Chondrocyte (in vitro differentiated cells): ENCODE measurements around the gene RPL19. TPM values are rescaled to one million over a fixed set of nuclear protein-coding genes. Genes with fewer than 3 reads are reported as not detected.

Experiments
- DNase-seq: peaks from one replicate; pipeline ENCODE4 v3.0.0; 2021; ENCODE audit warnings: mixed read lengths, low spot score
- H3K27ac Mint-ChIP-seq: one replicate; pipeline ENCODE4 v1.8.0; 2021; ENCODE audit warnings: mild to moderate bottlenecking, moderate library complexity, mixed read lengths; ENCODE audit not compliant: unreplicated experiment
- H3K27me3 Mint-ChIP-seq: 2 replicates; pipeline ENCODE4 v1.8.0; 2021; ENCODE audit warnings: low read depth, mixed read lengths
- H3K36me3 Mint-ChIP-seq: 2 replicates; pipeline ENCODE4 v1.8.0; 2021; ENCODE audit warnings: low read depth, mixed read lengths
- H3K4me1 Mint-ChIP-seq: 2 replicates; pipeline ENCODE4 v1.8.0; 2021; ENCODE audit warnings: low read depth, mild to moderate bottlenecking, mixed read lengths
- H3K4me3 Mint-ChIP-seq: one replicate; pipeline ENCODE4 v1.8.0; 2021; ENCODE audit warnings: mild to moderate bottlenecking, moderate library complexity, mixed read lengths; ENCODE audit not compliant: unreplicated experiment
- H3K9me3 Mint-ChIP-seq: 2 replicates; pipeline ENCODE4 v1.8.0; 2021; ENCODE audit warnings: low read depth, mixed read lengths
- total RNA-seq: library from RNA; stranded (reverse); gene quantifications from 3 replicates; pipeline ENCODE4 v1.2.1, GENCODE V29; 2021
- TF ChIP-seq, protein P1 (sequence below): fragments of 200-600 bp; sonication (generic); IDR thresholded peaks from 2 replicates; pipeline ENCODE4 v1.5.0; 2021; ENCODE audit warnings: antibody characterized with exemption, mild to moderate bottlenecking, moderate library complexity

RPL19 gene
- total RNA-seq, 1 donor from 2014 or later: 1,035 TPM

DNA sequence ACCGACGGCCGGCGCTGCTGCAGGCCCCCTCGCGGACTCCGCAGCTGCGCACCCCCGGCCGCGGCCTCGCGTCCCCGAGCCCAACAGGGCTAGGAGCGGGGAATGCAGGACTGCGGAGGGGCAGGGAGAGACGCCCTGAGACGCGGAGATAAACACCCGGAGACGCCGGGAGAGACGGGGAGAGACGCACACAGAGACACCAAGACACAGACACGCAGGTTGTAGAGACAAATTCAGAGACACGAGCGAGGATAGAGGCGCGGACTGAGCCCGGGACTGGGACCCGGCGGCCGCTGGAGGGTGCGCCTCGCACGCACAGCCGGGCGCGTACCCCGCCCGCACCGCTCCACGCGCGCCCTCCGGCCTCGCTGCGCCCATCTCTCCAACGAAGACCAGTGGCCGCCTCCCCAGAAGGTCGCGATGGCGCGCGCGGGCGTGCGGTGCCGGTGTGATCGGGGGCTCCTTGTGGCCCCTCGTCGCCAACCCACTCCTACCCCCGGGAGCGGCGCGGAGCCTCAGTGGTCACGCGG is 24.8 kb downstream of the RPL19 start:
- Mint-ChIP-seq H3K4me1 (peaks cover 34% of the 10 kb centered on the region), H3K27ac (no peak overlapping the region), H3K4me3 (peak overlapping the region; percentile 68), H3K36me3 (no peaks in the 10 kb centered on the region), H3K9me3 (no peaks in the 10 kb centered on the region), H3K27me3 (peaks cover 10% of the 10 kb centered on the region)
- TF ChIP-seq, protein P1, sequence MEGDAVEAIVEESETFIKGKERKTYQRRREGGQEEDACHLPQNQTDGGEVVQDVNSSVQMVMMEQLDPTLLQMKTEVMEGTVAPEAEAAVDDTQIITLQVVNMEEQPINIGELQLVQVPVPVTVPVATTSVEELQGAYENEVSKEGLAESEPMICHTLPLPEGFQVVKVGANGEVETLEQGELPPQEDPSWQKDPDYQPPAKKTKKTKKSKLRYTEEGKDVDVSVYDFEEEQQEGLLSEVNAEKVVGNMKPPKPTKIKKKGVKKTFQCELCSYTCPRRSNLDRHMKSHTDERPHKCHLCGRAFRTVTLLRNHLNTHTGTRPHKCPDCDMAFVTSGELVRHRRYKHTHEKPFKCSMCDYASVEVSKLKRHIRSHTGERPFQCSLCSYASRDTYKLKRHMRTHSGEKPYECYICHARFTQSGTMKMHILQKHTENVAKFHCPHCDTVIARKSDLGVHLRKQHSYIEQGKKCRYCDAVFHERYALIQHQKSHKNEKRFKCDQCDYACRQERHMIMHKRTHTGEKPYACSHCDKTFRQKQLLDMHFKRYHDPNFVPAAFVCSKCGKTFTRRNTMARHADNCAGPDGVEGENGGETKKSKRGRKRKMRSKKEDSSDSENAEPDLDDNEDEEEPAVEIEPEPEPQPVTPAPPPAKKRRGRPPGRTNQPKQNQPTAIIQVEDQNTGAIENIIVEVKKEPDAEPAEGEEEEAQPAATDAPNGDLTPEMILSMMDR: no peak
- no peak for DNase-seq

DNA sequence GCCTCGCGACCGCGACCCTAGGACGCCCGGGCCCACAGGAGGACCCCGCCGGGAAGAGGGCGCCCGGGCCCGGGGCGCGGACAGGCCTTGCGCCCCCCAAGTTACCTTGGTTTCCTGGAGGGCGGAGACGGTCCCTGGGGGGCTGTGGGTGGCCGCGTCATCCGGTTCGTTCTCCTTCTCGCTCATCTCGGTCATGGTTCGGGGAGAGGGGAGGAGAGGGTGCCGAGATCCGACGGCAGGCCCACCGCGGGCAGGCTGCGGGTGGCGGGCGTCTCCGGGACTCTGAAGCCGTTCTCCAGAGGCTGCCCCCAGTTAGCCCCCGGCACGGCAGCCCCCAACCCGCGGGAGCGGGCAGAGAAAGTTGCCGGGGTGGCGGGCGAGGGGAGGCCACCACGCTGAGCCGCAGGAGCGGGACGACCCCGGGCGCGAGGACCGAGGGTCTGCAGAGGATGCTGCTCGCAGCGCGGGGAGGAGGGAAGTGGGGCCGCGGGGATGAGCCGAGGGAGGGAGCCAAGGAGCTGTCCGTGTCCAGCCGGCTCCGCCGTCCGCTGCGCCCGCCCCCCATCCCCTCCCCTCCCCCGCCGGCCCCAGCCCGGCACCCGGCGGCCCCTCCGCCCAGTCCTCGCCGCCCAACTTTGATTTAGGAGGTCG is 25.4 kb downstream of the RPL19 start, which contains the start of gene STAC2:
Gene STAC2 (minus strand): TSS at position 638 of the 651 bp plus-strand sequence. CDS start 443 bp downstream, at position 195.
- Mint-ChIP-seq H3K27me3 (peaks cover 10% of the 10 kb centered on the region), H3K27ac (no peak within 1 kb of the TSS), H3K36me3 (no peaks in the 10 kb centered on the region), H3K4me3 (peak within 1 kb of the TSS; percentile 68), H3K9me3 (no peaks in the 10 kb centered on the region), H3K4me1 (peaks cover 34% of the 10 kb centered on the region)
- TF ChIP-seq, protein P1: no peak
- no peak for DNase-seq

GRCh38 chr17:39225959-39226683 is 26.0 kb downstream of the RPL19 start:
- Mint-ChIP-seq H3K4me1 (peaks cover 34% of the 10 kb centered on the region), H3K4me3 (peak overlapping the region; percentile 68), H3K27ac (no peak overlapping the region), H3K27me3 (peaks cover 10% of the 10 kb centered on the region), H3K9me3 (no peaks in the 10 kb centered on the region), H3K36me3 (no peaks in the 10 kb centered on the region)
- no peak for DNase-seq
- TF ChIP-seq, protein P1: no peak

- Mint-ChIP-seq H3K9me3 (no peaks in the 10 kb centered on the region), H3K27ac (no peak overlapping the region), H3K4me1 (peaks cover 45% of the 10 kb centered on the region), H3K36me3 (no peaks in the 10 kb centered on the region), H3K27me3 (peaks cover 13% of the 10 kb centered on the region), H3K4me3 (no peak overlapping the region)
- no peak for DNase-seq
- TF ChIP-seq, protein P1: no peak
Measured at GRCh38 chr17:39227364-39227919, 27.4 kb downstream of the RPL19 start.

- H3K27ac Mint-ChIP-seq: no peak overlapping the region
- H3K4me1 Mint-ChIP-seq: peaks cover 29% of the 10 kb centered on the region
- no peaks in the 10 kb centered on the region for H3K9me3 Mint-ChIP-seq
- no peak overlapping the region for H3K4me3 Mint-ChIP-seq
- no peak for DNase-seq
- H3K27me3 Mint-ChIP-seq: peaks cover 9% of the 10 kb centered on the region
- TF ChIP-seq, protein P1: no peak
- no peaks in the 10 kb centered on the region for H3K36me3 Mint-ChIP-seq
Measured at GRCh38 chr17:39229274-39229913, 29.3 kb downstream of the RPL19 start.
